HepG2 (cell line): Measurements from ENCODE around the gene NFS1. TPM values are rescaled to one million over a fixed set of nuclear protein-coding genes. Genes with fewer than 3 reads are reported as not detected.

Source experiments
- AKAP8 ChIP-seq: sonication (generic); formaldehyde crosslinking; IDR thresholded peaks from 2 replicates; pipeline ENCODE4 v1.5.1; 2020; ENCODE audit warnings: mild to moderate bottlenecking, missing genetic modification reagents
- CBFB ChIP-seq: sonication (generic); formaldehyde crosslinking; IDR thresholded peaks from 2 replicates; pipeline ENCODE4 v1.4.0; 2020; ENCODE audit warnings: missing genetic modification reagents
- CEBPB ChIP-seq: IDR thresholded peaks from 2 replicates; pipeline ENCODE4 v1.6.1; 2011; ENCODE audit warnings: low read depth, low read length, improper control_type of control experiment, borderline replicate concordance
- CERS6 ChIP-seq: sonication (generic); formaldehyde crosslinking; IDR thresholded peaks from 2 replicates; pipeline ENCODE4 v1.5.0; 2020; ENCODE audit warnings: missing genetic modification reagents
- CREB3 ChIP-seq: sonication (generic); formaldehyde crosslinking; IDR thresholded peaks from 2 replicates; pipeline ENCODE4 v1.5.0; 2020; ENCODE audit warnings: missing genetic modification reagents
- FOXK1 ChIP-seq: sonication (generic); formaldehyde crosslinking; IDR thresholded peaks from 2 replicates; pipeline ENCODE4 v1.4.0; 2020; ENCODE audit warnings: low read depth, missing genetic modification reagents, borderline replicate concordance
- GLI4 ChIP-seq: sonication (generic); formaldehyde crosslinking; IDR thresholded peaks from 2 replicates; pipeline ENCODE4 v1.5.1; 2020; ENCODE audit warnings: missing genetic modification reagents, mild to moderate bottlenecking, moderate library complexity, borderline replicate concordance
- HDAC1 ChIP-seq: sonication (generic); formaldehyde crosslinking; IDR thresholded peaks from 2 replicates; pipeline ENCODE4 v1.5.1; 2020; ENCODE audit warnings: mild to moderate bottlenecking, missing genetic modification reagents
- HOMEZ ChIP-seq: IDR thresholded peaks from 2 replicates; pipeline ENCODE4 v1.6.1; 2016; ENCODE audit warnings: low read depth
- MEF2D ChIP-seq: sonication (generic); formaldehyde crosslinking; IDR thresholded peaks from 2 replicates; pipeline ENCODE4 v1.5.1; 2020; ENCODE audit warnings: mild to moderate bottlenecking, missing genetic modification reagents
- NFKBIZ ChIP-seq: IDR thresholded peaks from 2 replicates; pipeline ENCODE4 v1.6.1; 2018; ENCODE audit warnings: missing genetic modification reagents, missing compliant biosample characterization
- ZBTB38 ChIP-seq: sonication (generic); formaldehyde crosslinking; IDR thresholded peaks from 2 replicates; pipeline ENCODE4 v1.5.1; 2020; ENCODE audit warnings: mild to moderate bottlenecking, missing genetic modification reagents
- ZNF337 ChIP-seq: sonication (generic); formaldehyde crosslinking; IDR thresholded peaks from 2 replicates; pipeline ENCODE4 v1.5.1; 2020; ENCODE audit warnings: missing genetic modification reagents, low read depth, mild to moderate bottlenecking, borderline replicate concordance
- ZNF34 ChIP-seq: sonication (generic); formaldehyde crosslinking; IDR thresholded peaks from 2 replicates; pipeline ENCODE4 v1.4.0; 2020; ENCODE audit warnings: mild to moderate bottlenecking, missing genetic modification reagents, borderline replicate concordance
- ZNF83 ChIP-seq: sonication (generic); formaldehyde crosslinking; IDR thresholded peaks from 2 replicates; pipeline ENCODE4 v1.4.0; 2020; ENCODE audit warnings: missing genetic modification reagents, mild to moderate bottlenecking, borderline replicate concordance
- ZSCAN30 ChIP-seq: sonication (generic); formaldehyde crosslinking; IDR thresholded peaks from 2 replicates; pipeline ENCODE4 v1.5.0; 2020; ENCODE audit warnings: mild to moderate bottlenecking, missing genetic modification reagents
- polyA plus RNA-seq, 8 experiments: library from polyadenylated mRNA; depleted of rRNA in 3 of 8; stranded (reverse) in 7 of 8; unstranded in 1 of 8; fragments of >200 nt; fragmentation: Illumina TruSeq in 4 of 8; extraction: Trizol in 4 of 8; gene quantifications; 2 replicates each; pipeline versions ENCODE4 v1.2.1 to v1.2.3, GENCODE V29; 2011 to 2016; ENCODE audit warnings: low read depth in 4 of 8, missing spikeins in 1 of 8, mixed read lengths in 1 of 8; ENCODE audit not compliant: insufficient read depth in 1 of 8
- total RNA-seq, 5 experiments: library from RNA; depleted of rRNA; stranded (reverse); fragments of >200 nt; fragmentation: Illumina TruSeq; extraction: Trizol; gene quantifications; 2 replicates each; pipeline ENCODE4 v1.2.3, GENCODE V29; 2016; ENCODE audit warnings: low read depth in 1 of 5
- TF ChIP-seq, protein P1 (sequence below): sonication (generic); formaldehyde crosslinking; IDR thresholded peaks from 2 replicates; pipeline ENCODE4 v1.8.1; 2023; ENCODE audit warnings: mild to moderate bottlenecking, missing genetic modification reagents, borderline replicate concordance
- TF ChIP-seq, protein P2 (sequence below): sonication (generic); formaldehyde crosslinking; IDR thresholded peaks from 2 replicates; pipeline ENCODE4 v1.4.0; 2020; ENCODE audit warnings: missing genetic modification reagents
- TF ChIP-seq, protein P3 (sequence below): sonication (generic); formaldehyde crosslinking; IDR thresholded peaks from 2 replicates; pipeline ENCODE4 v1.5.0; 2020; ENCODE audit warnings: missing genetic modification reagents

NFS1 gene
- total and polyA plus RNA-seq, 2 of the 13 experiments (the other 11 are each of a cell fraction or from before 2014, with no cell fraction given): 65.9 to 88.1 TPM

DNA sequence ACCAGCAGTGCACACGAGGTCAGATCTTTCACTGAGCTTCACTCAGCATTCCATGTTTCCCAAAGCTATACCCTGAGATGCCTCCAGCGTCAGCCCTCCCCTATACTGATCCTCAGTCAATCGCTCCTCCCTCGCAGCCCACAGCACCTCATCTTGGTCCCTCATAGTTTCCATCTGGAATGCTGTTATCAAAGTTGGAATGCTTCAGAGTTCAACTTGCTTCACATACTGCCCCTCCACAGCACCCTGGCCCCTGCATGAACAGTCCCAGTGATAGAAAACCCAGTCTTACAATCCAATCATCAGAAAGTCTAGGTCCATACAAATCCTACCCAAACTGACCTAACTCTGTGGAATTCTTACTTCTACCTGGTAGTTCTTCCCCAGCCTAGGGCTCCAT, 63.5 kb downstream of the NFS1 start (continued):
- TF ChIP-seq ZNF337 (no peak), CERS6 (no peak), ZNF34 (CRISPR knock-in tag) (0 out of 2 replicates have a peak, but pooled peaks have one; percentile 23), MEF2D (CRISPR knock-in tag) (peak; percentile 47; the same call in 1 of the 2 replicates), ZNF83 (CRISPR knock-in tag) (no peak), CEBPB (peak; percentile 66; the same call in 1 of the 2 replicates), ZSCAN30 (CRISPR knock-in tag) (no peak), HDAC1 (CRISPR knock-in tag) (no peak), CBFB (no peak), FOXK1 (CRISPR knock-in tag) (no peak), ZBTB38 (CRISPR knock-in tag) (no peak), GLI4 (CRISPR knock-in tag) (0 out of 2 replicates have a peak, but pooled peaks have one; percentile 29), NFKBIZ (CRISPR knock-in tag) (no peak), CREB3 (CRISPR knock-in tag) (no peak), HOMEZ (CRISPR knock-in tag) (no peak), AKAP8 (0 out of 2 replicates have a peak, but pooled peaks have one; percentile 15)
- TF ChIP-seq, protein P1, sequence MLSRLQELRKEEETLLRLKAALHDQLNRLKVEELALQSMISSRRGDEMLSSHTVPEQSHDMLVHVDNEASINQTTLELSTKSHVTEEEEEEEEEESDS (CRISPR knock-in tag): no peak
- TF ChIP-seq, protein P2, sequence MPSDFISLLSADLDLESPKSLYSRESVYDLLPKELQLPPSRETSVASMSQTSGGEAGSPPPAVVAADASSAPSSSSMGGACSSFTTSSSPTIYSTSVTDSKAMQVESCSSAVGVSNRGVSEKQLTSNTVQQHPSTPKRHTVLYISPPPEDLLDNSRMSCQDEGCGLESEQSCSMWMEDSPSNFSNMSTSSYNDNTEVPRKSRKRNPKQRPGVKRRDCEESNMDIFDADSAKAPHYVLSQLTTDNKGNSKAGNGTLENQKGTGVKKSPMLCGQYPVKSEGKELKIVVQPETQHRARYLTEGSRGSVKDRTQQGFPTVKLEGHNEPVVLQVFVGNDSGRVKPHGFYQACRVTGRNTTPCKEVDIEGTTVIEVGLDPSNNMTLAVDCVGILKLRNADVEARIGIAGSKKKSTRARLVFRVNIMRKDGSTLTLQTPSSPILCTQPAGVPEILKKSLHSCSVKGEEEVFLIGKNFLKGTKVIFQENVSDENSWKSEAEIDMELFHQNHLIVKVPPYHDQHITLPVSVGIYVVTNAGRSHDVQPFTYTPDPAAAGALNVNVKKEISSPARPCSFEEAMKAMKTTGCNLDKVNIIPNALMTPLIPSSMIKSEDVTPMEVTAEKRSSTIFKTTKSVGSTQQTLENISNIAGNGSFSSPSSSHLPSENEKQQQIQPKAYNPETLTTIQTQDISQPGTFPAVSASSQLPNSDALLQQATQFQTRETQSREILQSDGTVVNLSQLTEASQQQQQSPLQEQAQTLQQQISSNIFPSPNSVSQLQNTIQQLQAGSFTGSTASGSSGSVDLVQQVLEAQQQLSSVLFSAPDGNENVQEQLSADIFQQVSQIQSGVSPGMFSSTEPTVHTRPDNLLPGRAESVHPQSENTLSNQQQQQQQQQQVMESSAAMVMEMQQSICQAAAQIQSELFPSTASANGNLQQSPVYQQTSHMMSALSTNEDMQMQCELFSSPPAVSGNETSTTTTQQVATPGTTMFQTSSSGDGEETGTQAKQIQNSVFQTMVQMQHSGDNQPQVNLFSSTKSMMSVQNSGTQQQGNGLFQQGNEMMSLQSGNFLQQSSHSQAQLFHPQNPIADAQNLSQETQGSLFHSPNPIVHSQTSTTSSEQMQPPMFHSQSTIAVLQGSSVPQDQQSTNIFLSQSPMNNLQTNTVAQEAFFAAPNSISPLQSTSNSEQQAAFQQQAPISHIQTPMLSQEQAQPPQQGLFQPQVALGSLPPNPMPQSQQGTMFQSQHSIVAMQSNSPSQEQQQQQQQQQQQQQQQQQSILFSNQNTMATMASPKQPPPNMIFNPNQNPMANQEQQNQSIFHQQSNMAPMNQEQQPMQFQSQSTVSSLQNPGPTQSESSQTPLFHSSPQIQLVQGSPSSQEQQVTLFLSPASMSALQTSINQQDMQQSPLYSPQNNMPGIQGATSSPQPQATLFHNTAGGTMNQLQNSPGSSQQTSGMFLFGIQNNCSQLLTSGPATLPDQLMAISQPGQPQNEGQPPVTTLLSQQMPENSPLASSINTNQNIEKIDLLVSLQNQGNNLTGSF (CRISPR knock-in tag): no peak
- TF ChIP-seq, protein P3, sequence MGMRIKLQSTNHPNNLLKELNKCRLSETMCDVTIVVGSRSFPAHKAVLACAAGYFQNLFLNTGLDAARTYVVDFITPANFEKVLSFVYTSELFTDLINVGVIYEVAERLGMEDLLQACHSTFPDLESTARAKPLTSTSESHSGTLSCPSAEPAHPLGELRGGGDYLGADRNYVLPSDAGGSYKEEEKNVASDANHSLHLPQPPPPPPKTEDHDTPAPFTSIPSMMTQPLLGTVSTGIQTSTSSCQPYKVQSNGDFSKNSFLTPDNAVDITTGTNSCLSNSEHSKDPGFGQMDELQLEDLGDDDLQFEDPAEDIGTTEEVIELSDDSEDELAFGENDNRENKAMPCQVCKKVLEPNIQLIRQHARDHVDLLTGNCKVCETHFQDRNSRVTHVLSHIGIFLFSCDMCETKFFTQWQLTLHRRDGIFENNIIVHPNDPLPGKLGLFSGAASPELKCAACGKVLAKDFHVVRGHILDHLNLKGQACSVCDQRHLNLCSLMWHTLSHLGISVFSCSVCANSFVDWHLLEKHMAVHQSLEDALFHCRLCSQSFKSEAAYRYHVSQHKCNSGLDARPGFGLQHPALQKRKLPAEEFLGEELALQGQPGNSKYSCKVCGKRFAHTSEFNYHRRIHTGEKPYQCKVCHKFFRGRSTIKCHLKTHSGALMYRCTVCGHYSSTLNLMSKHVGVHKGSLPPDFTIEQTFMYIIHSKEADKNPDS (CRISPR knock-in tag): no peak
